ENCODE results near the gene GSTO2.

The GSTO2 gene

GRCh38 chr10:104308439-104308903, 39.5 kb downstream of the GSTO2 start:
- DNase-seq: no peak

- DNase-seq: peak; percentile 90
Measured at GRCh38 chr10:104309980-104310978, 41.3 kb downstream of the GSTO2 start.

- no peak for DNase-seq
Measured at GRCh38 chr10:104311184-104311720, 42.3 kb downstream of the GSTO2 start.

GRCh38 chr10:104314591-104315485, 45.9 kb downstream of the GSTO2 start:
- DNase-seq: no peak

- DNase-seq: no peak
Measured at GRCh38 chr10:104315486-104315921, 46.5 kb downstream of the GSTO2 start.

GRCh38 chr10:104316321-104317099, 47.5 kb downstream of the GSTO2 start:
- no peak for DNase-seq

- DNase-seq: peak; percentile 89
Measured at GRCh38 chr10:104317269-104317710, 48.3 kb downstream of the GSTO2 start.

- no peak for DNase-seq
Measured at GRCh38 chr10:104317726-104318299, 48.8 kb downstream of the GSTO2 start.

GRCh38 chr10:104318326-104318725, 49.3 kb downstream of the GSTO2 start:
- DNase-seq: no peak

- DNase-seq: no peak
Measured at GRCh38 chr10:104318810-104319741, 50.1 kb downstream of the GSTO2 start.

GRCh38 chr10:104321226-104321625, 52.2 kb downstream of the GSTO2 start:
- no peak for DNase-seq

GRCh38 chr10:104321725-104322415, 52.9 kb downstream of the GSTO2 start:
- no peak for DNase-seq

- no peak for DNase-seq
Measured at GRCh38 chr10:104322416-104322782, 53.4 kb downstream of the GSTO2 start.

- no peak for DNase-seq
Measured at GRCh38 chr10:104323085-104323484, 54.1 kb downstream of the GSTO2 start.

- no peak for DNase-seq
Measured at GRCh38 chr10:104323760-104324201, 54.8 kb downstream of the GSTO2 start.

- no peak for DNase-seq
Measured at GRCh38 chr10:104324221-104324686, 55.3 kb downstream of the GSTO2 start.

- no peak for DNase-seq
Measured at GRCh38 chr10:104324931-104325330, 55.9 kb downstream of the GSTO2 start.

GRCh38 chr10:104325436-104326435, 56.8 kb downstream of the GSTO2 start:
- no peak for DNase-seq

Measured in fibroblast of skin of scalp (primary cell).